SHP77 (cell line): ENCODE measurements around the gene MRFAP1.
"Not testable (repeated sequence)": the region's sequence is repeated elsewhere in the genome, so short reads cannot be mapped to it uniquely, and the experiment has no call there.

ENCODE experiments used
- DNase-seq, 2 experiments: peaks; one replicate each; lab custom pipeline; 2025; lab: John Stamatoyannopoulos, UW

The MRFAP1 gene

DNA sequence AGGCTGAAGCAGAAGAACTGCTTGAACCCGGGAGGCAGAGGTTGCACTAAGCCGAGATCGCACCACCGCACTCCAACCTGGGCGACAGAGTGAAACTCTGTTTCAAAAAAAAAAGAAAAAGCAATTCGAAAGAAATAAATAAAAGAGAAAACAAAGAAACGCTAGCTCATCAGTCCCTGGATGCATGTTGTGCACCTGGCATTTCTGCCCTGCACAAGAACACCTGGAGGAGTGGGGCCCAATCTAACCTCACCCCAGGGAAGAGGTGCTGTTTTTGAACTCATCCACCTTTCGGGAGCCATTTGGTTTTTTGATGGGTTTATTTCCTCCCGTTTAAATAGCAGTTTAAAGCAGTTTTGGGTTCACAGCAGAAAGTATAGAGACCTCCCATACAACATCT, 5.7 kb upstream of the MRFAP1 start:
- no peak for DNase-seq

GRCh38 chr4:6639137-6639680, 1.3 kb upstream of the MRFAP1 start:
- DNase-seq = no peak

DNA sequence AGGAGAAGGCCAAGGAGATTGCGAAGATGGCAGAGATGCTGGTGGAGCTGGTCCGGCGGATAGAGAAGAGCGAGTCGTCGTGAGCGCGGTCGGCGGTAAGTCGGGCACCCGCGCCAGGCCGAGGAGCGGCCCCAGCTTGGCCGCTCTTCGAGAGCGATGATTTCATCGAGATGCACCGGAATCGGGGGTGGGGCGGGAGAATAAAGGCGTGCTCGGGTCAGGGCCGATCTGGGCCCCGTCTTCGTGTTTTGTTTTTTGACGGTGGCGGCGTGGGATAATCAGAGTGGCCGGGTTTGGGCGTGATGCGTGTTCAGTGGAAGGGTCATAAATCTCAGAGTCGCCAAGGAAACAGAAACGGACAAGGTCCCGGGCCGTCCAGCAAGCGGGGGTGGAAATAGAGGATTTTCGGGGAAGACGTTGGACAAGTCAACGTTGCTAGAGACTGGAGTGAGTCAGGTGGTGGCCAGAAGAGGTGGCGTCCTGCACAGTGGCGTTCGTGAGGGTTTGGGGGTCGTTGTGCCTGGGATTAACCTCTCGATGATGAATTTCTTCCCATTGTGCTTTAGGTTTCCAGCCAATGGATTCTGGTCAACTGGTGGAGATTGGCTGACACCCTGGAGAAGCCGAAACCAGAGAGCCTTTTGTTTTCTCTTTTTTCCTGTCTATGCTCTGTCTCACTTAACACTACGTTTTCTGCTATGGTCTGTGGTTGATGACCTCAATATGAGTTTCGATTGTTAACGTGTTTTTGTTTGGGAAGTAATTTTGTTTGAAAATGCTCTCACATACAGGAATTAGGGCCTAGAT, 882 bp downstream of the MRFAP1 start:
- DNase-seq = no peak

DNA sequence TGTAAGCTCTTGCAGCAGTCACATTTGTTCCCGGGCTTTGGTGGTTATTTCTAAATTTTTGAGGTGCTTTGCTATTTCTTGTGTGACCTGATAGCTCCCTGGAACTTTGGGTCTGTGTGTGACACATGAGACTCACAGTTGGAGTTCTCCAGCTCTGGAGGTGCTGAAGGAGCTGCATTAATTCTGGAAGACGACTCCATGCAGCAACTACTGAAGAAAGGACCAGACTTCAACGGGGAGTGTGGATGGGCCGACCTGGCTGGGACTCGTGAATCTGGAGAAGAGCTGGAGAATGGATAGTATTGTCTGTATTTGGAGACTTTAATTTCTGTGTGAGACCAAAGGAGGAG, 1.5 kb downstream of the MRFAP1 start:
- no peak for DNase-seq

DNA sequence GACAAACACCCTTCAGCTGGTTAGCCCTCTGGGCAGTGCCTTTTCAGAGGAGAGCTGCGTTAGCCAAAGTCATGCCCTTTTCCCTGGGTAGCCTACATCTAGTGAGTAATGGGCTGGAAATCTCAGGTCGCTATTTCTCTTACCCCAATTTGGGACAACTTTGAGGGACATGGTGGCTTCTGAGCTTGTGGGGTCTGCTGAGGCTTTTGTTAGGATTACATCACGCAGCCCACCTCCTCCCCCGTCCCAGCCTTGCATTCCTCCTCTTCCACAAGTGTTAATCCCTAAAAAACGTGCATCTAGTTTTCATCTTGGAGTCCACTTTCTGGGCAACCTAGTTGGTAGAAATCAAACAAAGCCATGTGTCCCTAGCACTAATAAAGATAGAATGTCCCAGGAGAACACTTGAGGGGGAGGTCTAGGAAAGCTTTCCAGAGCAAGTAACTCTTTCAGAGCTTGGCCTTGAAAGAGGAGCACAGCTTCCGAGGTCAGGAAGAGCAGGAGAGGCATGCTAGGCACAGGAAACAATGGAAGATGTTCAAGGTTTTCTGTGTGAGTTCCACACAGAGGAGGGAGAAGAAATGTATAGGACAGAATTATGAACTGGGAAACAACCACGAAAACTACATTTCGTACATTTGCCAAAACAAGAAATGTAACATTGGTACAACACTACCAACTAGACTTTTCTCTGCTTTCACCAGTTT, 2.8 kb downstream of the MRFAP1 start:
- no peak for DNase-seq

DNA sequence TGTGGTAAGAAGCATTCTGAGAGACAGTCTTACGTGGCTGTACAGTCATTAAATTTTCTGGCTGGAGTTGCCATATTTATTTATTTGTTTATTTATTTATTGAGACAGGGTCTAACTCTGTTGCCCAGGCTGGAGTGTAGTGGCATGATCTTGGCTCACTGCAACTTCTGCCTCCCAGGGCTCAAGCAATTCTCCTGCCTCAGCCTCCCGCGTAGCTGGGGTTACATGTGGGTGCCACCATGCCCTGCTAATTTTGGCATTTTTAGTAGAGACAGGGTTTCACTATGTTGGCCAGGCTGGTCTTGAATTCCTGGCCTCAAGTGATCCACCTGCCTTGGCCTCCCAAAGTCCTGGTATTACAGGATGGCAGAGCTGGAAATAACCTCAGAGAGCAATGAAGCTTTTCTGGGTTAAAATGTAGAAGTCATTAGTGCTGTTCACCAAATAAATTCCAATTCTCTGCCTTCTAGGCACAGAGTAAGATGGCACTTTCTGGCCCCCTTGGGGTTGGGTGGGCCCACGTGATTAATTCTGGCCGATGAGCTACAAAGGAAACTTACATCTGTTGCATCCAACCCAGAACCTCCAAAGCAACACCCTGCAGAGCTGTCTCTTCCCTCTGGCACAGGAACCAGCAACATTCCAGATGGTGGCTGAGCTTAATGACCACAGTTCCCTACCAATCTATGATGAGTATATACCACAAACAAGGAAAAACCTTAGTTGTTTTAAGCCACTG, 4.5 kb downstream of the MRFAP1 start:
- no peak for DNase-seq

GRCh38 chr4:6647169-6647568, 6.7 kb downstream of the MRFAP1 start:
- DNase-seq = no peak

DNA sequence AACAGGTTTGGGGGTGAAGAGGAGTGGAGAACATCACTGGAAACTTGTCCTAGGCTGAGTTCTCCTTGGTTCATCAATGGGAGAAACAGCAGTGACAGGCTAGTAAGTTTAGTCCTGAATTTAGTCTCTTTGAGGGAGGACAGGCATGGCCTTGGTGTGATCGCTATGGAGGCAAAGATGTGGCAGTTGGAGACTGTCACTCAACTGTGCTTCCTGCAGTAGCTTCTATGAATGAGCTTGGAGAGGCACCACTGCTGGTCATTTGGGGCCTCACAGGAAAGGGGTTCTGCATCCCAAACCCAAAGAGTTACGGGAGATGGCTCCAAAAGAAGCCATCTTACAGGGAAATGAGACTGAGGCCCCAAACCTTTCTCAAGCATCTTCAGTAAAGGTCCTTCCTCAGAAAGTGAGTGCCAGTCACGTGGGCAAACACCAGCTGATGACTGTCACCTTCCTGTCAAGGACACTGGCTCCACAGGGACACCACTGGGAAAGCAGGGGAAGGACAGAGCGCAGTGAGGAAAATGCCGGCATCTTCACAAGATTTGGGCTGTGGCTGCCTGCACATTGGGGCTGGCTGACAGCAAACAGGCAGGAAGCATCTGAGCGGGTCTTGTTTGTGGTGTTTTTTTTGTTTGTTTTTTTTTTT, 7.2 kb downstream of the MRFAP1 start:
- DNase-seq = peak in 1 of 2 experiments; percentile 5

DNA sequence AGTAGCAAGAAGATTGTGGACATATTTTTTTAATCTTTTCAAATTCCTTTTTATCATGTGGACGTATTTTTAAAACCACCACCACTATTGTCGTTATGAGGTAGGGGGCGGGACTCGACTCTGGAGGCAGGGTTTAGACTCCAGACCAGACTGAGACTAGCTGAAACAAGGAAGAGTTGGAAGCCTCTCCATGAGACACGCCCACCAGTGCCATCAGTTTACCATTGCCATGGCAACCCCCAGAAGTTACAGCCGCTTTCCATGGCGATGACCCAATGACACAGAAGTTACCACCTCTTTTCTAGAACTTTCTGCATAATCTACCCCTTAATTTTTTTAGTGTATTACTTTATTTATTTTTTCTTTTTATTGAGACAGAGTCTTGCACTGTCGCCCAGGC, 8.7 kb downstream of the MRFAP1 start:
- DNase-seq = no peak

DNA sequence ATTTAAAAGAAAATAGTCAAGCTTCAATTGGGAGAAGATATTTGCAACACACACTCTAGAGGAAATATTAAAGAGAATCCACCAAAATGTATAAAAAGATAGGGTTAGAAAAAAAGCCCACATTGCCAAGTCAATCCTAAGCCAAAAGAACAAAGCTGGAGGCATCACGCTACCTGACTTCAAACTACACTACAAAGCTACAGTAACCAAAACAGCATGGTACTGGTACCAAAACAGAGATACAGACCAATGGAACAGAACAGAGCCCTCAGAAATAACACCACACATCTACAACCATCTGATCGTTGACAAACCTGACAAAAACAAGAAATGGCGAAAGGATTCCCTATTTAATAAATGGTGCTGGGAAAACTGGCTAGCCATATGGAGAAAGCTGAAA, 13.7 kb downstream of the MRFAP1 start:
- not testable (repeated sequence) for DNase-seq

DNA sequence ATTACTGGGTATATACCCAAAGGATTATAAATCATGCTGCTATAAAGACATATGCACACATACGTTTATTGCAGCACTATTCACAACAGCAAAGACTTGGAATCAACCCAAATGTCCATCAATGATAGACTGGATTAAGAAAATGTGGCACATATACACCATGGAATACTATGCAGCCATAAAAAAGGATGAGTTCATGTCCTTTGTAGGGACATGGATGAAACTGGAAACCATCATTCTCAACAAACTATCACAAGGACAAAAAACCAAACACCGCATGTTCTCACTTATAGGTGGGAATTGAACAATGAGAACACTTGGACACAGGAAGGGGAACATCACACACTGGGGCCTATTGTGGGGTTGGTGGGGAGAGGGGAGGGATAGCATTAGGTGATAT, 14.8 kb downstream of the MRFAP1 start:
- not testable (repeated sequence) for DNase-seq

DNA sequence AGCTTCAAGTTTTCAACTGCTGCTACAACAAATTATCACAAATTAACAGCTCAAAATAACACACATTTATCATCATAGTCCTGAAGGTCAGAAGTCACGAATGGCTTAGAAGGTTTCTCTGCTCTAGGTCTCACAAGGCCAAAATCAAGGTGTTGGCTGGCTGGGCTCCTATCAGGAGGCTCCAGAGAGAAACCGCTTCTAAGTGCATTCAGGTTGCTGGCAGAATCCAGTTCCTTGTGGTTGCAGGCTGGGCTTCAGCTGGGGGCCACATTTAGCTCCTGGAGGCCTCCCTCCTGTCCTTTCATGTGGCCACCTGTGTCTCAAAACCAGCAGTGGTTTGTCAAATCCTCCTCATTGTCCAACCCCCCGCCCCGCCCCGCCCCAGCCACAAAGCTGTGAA, 15.4 kb downstream of the MRFAP1 start:
- no peak for DNase-seq

GRCh38 chr4:6657242-6658208, 17.0 kb downstream of the MRFAP1 start:
- DNase-seq = no peak

- no peak for DNase-seq
Measured at GRCh38 chr4:6658209-6658595, 17.7 kb downstream of the MRFAP1 start.

DNA sequence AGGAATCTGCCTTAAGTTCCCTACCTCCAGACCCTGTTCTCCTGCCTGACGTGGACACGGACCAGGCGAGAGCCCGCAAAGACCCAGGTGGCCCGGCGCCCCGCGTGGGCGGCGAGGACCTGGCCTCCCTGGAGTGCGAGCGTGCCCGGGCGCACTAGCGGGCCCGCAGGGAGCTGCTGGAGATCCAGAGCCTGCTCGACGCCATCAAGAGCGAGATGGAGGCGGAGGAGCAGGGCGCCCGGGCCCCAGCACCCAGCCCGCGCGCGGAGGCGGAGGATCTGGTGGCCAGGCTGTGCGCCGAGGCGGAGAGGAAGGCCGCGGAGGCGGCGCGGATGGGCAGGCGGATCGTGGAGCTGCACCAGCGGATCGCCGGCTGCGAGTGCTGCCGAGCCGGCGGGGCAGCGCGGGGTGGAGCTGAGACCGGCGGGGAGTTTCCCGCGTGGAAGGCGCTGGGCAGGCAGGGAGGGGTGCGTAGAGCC, 18.2 kb downstream of the MRFAP1 start:
- no peak for DNase-seq

DNA sequence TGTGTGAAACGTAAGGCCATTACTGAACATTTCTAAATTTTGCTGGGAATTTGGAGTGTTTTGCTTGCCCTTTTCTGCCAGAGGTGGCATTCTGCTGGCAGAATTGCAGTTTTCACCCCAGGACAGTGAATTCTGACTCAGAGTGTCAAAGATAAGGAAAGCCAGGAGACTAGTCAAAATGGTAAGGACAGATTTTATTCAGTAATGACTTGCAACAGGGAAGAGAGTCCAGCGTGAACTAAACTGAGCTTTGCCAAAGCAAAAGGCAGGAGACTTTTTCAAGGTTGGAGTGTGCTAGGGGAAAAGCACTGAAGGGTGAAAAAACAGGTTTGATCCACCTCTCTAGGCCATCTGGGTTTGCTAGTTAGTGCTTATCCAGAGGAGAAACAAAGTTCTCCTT, 19.4 kb downstream of the MRFAP1 start:
- no peak for DNase-seq

GRCh38 chr4:6660430-6660829, 19.9 kb downstream of the MRFAP1 start:
- DNase-seq = no peak

- DNase-seq = no peak
Measured at GRCh38 chr4:6662591-6662990, 22.1 kb downstream of the MRFAP1 start.

- no peak for DNase-seq
Measured at GRCh38 chr4:6663596-6664393, 23.3 kb downstream of the MRFAP1 start.

DNA sequence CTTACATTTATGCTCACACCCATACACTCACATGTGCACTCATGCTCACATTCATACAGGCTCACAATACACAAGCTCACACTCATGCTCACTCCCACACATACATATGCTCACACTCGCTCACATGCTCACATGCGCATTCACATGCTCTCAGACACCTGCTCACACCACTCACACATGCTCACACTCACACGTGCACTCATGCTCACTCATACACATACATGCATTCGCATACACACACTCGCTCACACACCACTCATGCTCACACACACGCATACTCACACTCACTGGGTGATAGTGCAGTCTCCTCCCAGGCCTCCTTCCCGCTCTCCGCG, 24.8 kb downstream of the MRFAP1 start:
- no peak for DNase-seq
